GM12875 (cell line): ENCODE results near the gene MUC20.

Experiments
- H3K4me3 ChIP-seq: one replicate; pipeline ENCODE4 v1.5.1; 2011; ENCODE audit warnings: low read depth, low read length, control low read depth
- TF ChIP-seq, protein P1 (sequence below): IDR thresholded peaks from 2 replicates; pipeline ENCODE4 v1.5.1; 2011; ENCODE audit warnings: low read depth, mild to moderate bottlenecking, control low read depth, inconsistent platforms, low read length, moderate library complexity, borderline replicate concordance; ENCODE audit not compliant: insufficient read depth

Gene MUC20

DNA sequence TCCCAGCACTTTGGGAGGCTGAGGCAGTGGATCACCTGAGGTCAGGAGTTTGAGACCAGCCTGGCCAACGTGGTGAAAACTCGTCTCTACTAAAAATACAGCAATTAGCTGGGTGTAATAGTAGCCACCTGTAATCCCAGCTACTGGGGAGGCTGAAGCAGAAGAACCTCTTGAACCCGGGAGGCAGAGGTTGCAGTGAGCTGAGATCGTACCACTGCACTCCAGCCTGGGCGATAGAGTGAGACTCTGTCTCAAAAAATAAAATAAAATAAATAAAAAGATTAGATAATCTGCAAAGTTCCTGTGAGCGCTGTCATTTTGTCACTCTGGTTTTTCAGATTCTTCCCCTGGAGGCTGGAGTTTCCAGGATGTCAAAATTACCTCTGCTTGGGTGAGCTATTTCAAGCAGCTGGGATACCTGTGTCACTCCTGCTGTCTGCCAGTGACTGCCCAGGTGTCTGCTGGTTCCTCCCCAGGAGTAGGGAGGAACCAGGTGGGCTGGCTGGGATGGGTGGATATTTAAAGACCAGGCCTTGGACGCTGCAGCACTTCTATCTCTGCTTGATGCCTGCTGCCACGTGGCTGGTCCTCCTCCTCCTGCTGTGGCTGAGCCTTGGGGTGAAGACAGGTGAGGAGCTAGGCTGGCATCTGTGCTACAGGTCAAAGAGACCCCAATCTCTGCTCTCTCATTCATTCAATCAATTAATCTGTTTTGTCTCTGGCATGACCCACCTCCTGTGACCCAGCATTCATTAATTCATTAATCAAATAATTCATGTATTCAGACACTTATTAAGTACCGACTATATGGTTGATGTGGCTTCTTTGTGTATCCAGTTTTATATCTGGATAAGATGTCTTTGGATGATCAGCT, 19.5 kb upstream of the MUC20 start:
- H3K4me3 ChIP-seq, result no peak overlapping the region
- TF ChIP-seq, protein P1, sequence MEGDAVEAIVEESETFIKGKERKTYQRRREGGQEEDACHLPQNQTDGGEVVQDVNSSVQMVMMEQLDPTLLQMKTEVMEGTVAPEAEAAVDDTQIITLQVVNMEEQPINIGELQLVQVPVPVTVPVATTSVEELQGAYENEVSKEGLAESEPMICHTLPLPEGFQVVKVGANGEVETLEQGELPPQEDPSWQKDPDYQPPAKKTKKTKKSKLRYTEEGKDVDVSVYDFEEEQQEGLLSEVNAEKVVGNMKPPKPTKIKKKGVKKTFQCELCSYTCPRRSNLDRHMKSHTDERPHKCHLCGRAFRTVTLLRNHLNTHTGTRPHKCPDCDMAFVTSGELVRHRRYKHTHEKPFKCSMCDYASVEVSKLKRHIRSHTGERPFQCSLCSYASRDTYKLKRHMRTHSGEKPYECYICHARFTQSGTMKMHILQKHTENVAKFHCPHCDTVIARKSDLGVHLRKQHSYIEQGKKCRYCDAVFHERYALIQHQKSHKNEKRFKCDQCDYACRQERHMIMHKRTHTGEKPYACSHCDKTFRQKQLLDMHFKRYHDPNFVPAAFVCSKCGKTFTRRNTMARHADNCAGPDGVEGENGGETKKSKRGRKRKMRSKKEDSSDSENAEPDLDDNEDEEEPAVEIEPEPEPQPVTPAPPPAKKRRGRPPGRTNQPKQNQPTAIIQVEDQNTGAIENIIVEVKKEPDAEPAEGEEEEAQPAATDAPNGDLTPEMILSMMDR, result no peak

DNA sequence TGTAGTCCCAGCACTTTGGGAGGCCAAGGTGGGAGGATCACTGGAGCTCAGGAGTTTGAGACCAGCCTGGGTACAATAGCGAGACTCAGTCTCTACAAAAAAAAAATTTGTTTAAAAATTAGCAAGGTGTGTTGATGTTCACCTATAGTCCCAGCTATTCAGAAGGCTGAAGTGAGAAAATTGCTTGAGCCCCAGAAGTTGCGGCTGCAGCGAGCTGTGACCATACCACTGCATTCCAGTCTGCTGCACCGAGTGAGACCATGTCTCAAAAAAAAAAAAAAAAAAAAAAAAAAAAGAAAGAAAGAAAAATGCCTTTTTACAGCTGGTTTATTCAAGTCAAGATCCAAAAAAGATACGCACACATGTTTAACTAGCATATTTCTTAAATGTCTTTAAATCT, 17.0 kb upstream of the MUC20 start:
- no peak overlapping the region for H3K4me3 ChIP-seq
- TF ChIP-seq, protein P1, result no peak

DNA sequence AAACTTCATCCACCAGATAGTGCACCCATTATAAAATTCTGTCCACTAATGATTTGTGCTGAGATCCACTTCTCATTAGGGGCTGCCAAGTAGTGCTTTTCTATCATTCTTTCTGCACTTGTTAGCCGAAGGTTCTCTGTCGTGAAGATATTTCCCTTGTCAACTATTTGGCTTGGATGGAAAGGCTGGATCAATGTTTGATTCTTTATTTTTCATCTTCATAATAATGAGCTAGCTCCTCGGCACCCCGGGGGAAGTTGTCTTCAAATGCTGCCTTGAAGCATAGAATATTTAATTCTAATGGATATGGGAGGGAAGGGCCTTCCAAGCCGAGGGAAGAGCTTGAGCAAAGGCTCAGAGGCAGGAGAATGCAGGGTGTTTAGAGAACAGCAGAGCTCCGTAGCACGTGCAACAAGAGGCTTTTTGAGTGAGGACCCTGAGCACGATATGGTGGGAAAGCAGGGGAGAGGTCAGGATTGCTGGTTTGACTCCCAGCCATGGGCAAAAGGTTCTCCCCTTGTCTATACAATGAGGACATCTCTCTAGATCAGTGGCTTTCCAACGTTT, 16.3 kb upstream of the MUC20 start:
- TF ChIP-seq, protein P1, result no peak
- H3K4me3 ChIP-seq, result no peak overlapping the region

DNA sequence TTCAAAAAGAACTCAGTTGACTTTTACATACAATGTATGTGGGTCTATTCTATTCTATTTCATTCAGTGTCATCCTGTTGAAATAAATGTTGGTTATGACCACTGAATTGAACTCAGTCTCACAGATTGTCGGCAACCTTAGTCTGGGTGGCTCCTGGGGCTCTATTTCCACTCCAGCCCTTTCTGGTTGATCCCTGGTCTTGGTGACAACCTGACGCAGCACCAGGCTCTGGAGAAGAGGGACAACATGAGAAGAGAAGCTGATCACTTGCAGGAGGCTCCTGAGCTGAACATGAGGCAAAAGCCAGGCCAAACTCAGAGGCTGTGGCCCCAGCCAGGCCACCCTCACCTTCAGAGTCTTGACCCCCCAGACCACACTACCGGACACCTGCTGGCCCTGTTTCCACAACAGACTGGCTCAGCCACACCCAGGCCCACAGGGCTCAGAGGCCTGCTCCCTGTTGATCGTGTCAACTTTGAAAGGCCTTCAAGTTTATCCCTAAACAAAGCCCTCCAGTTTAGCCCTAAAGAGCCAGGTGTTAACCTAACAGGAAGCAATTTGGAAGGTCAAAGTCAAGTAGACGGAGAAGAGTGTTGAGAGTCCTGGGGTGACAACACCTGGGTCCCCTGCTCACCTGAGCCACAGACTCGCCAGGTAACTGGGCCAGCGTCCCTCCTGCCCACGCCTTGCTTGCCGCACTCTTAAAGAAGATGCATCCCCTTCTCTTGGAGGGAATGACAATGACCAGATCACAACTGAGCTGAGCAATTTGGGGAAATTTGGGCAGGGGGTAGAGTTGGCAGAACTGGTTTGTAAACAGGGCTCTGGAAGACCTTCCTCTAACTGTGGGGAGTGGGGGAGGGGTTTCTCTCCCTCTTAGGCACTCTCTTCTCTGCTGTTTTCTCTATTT, 15.4 kb upstream of the MUC20 start:
- TF ChIP-seq, protein P1, result no peak
- H3K4me3 ChIP-seq, result no peak overlapping the region

DNA sequence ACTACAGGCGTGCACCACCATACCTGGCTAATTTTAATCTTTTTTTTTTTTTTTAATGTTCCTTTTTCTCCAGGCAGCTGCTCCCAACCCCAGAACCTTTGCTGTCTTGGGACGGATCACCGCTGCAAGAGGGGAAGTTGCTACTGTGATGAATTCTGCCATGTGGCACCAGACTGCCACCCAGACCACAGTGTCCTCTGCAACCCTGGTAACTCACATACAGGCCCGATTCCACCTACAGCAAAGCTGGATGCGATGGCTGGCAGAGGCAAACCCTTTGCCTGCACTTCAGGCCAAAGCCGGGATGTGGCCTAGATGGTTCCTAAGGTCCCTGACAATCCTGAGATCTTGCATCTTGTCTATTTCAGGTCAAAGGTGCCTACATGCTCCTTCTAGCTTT, 12.7 kb upstream of the MUC20 start:
- no peak overlapping the region for H3K4me3 ChIP-seq
- TF ChIP-seq, protein P1, result no peak

DNA sequence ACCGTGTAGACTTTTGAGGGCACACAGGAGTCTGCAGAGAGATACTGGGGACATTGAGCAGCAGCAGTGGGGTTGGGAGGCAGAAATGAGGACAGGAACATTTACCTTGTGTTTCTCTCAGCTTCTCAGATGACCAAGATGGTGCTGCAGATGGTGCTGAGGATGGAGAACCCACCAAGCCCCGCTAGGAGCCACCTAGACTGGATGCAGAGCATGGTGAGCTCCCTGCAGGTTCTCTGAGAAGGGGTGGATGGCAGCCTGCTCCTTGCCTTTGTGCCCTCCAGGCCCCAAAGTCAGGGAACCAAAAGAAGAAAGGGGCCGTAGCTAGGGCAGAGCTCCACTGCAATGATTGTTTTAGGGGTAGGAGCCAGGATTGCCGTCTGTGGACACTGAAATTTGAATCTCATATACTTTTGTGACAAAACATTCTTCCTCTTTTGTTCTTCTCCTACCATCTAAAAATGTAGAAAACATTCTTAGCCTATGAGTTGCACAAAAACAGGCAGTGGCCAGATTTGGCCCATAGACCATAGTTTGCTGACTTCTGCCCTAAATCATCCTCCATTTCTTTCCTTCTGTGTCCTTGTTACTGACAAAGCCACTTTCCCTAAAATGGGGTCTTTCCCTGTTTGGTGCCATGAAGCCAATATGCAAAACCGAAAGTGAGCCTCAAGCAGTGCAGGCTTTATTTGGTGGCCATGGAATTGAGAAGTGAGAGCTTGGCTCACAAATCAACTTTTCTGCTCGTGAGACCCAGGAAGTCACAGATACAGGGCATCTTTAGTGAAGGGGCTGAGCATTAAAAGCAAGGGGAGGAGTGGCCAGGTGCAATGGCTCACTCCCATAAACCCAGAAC, 11.9 kb upstream of the MUC20 start:
- TF ChIP-seq, protein P1, result no peak
- H3K4me3 ChIP-seq, result no peak overlapping the region
